NOMO-1 (cell line): Measurements from ENCODE around the gene CACNA1G.

ENCODE experiments used
- DNase-seq, 2 experiments: peaks; one replicate each; lab custom pipeline; 2025; ENCODE audit not compliant: unreplicated experiment in 2 of 2; lab: John Stamatoyannopoulos, UW

CACNA1G gene

DNA sequence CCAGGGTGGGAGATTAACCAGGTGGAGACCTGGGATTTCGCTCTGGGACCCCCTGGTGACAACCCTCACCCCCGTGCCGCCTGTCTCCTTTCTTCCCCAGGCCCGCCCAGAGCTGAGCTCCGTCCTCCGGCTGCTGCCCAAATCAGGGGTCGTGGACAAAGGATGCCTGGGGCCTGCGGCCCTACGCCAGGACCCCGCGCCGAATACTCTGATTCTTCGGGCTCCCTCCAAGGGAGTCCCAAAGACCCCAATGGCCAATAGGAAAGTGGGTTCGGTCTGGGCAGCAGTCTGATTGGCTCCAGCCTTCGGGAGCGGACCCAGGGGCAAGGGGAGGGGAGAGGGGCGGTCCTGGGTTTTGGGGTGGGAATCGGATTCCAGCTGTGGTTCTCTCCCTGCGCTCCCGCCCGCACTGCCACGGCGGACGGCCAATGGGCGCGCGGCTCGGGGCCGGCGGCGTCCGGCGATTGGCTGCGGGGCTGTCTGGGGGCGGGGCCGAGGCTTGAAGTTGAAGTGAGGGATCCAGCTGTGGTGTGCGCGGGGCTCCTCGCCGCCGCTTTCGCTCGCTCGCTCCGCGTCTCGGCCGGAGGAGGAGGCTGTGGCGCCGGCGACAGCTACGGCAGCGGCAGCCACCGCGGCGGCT, at the start of gene CACNA1G:
TSS of gene CACNA1G (plus strand) at position 531 of the 640 bp plus-strand sequence. CDS start 745 bp downstream, outside the sequence.
- peak; percentile 82 to 88 for DNase-seq

DNA sequence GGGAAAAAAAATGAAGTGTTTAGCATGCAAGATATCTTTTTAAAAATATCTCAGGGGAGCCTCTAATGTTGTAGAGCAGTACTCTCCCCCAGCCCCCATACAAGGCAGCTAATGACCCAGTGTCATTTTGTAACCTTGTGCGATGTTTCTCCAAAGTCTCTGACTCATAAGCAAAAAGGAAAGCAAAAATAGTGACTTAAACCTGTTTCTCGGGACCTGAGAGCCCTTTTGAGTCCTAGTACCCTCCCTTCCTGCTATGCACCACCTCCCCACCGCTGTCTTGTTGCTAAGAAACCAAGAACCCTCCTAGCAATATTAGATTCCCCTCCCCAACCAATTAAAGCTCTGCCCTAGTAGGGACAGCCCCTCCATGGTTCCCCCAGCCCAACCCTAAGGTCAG, 49.5 kb upstream of the CACNA1G start:
- peak in 1 of 2 experiments; percentile 20 for DNase-seq

DNA sequence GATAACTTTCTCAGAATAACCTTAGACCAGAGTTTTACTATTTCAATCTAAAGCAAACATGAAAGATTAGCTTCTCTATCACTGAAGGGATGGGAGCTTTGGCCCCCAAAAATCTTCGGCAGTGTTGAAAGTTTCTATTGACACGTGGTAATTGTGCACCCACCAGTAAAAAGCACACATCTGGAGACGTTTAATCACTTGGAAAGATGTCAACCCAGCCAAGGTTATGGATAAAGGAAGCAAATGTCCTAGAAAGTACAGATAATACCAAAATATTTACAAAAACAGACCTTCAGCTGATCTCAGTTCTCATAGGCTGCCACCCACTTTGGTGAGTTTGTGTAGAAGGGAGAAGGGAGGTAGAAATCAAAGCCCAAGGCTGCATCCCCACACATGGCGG, 47.0 kb upstream of the CACNA1G start:
- no peak for DNase-seq

DNA sequence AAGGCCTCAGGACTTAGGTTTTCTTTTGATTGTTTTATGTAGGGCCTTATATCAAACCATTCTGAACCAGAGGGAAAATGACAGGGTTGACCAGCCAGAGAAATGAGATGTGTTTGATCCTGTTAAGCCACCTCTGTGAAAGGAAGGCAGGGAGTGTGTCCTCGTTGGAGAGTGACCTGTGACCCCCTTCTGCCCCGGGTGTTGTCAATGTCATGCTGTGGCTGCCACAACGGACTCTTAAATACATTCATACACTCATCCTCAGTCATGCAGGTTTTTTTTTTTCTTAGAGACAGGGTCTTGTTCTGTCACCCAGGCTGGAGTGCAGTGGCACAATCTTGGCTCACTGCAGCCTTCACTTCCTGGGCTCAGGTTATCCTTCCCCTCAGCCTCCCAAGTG, 46.1 kb upstream of the CACNA1G start:
- DNase-seq: no peak

DNA sequence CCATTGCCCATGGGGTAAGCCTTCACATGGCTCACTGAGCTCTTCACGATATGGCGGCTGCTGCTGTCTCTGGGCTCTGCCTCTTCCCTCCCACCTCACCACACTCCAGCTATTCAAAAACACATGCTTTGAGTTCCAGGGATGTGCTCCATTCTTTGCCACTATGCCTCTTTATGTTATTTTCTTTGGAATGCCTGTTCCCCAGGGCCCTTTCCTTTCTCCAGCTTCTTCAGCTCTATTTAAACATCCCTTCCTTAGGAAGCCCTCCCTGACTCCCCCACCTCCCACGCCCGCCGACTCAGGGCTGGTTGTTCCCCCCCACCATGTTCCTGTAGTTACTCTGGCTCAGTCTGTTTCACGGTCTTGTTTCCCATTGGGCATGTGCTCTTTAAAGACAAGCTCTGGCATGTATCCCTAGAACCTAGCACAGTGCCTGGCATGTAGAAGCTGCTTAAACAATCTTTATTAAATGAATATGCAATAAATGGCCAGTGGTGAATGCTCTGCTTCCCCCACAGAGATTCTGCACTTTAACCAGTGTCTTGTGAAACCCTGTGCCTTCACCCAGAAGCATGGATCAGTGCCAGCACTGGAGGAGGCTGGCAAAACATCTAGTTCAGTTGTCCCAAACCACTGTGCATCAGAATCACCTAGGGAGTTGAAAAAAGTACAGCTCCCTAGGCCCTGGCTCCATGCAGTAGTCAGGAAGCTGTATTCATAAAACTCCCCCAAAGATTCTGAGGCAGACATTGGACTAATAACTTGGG, 45.4 kb upstream of the CACNA1G start:
- no peak for DNase-seq

DNA sequence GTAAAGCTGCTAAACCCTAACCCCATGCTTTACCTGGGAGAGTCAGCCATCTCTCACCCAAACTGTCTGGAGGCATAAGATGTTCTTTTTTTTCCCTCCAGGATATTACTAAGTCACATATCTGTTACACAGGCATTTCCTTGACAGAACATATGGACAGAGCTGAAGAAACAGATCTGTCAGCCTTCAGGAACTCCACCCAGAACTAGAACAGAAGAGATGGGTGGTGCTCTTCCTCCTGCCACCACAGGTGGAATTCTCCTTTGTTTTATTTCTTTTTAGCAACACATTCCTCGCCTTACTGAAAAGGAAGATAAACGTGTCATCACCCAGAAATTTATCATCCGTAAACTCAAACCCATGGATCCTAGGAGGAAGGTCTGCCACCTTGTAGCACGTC, 43.5 kb upstream of the CACNA1G start:
- DNase-seq: no peak

DNA sequence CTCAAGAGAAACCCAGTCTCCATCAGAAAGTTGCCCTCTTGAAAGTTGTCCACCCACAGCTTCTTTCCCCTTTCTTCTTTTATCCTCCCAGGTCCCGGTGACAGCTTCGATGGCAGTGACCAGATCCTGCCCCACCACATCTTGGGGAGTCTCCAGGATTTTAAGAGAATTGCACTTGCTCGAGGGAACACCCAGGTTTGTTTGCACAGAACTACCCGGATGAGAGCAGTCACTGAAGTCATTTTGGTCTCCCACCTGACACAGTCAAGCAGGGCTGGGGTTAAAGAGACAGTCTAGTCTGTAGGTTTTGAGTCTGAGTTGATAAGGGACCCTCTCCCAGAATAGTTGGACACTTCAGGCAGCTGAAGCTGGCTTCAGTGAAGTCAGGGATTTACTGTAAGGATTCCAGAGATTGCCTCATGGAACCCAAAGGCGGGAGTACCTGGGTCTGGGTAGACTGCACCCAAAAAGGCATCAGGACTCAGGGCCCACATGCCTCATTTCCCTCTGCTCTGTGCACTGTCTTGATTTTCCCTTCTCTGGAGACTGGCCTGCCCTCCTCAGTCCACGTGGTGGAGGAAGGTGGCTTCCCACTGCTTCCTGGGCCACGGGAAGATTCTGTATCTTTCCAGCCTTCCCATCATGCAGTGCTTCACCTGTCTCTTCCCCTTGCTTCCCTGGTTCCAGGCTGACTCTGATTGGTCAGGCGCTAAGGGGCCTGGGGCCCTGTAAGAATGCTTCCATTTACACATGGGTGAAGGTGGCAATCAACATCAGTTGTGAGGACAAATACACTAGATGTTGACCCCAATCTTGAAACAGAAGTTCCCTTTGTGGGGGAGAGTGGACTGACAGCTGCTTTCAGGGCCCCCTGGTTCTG, 42.8 kb upstream of the CACNA1G start:
- DNase-seq: no peak

DNA sequence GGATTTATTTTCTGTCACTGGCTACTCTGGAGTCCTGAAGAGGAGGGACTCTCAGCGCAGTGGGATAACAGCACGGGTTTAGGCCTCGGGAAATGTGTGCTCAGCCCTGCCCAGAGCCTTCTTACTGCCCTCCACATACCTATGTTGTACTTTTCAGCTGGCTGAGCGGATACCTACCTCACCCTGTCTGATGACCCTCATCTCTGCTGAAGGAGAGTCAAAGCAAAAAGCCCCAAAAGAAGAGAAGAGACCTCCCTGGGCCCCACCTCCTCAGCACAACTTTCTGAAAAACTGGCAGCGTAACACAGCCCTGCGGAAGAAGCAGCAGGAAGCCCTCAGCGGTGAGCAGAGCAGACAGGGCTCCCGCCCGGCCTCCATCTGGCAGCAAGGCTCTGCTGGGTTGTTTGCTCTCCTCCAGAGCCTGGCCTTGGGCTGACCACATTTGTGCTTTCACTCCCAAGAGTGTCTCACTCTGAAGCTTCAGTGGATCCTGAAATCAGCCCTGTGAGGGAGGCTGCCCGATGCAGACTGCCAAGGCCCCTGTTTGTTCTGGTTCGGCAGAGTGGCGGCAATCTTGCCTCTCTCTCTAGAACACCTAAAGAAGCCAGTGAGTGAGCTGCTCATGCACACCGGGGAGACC, 42.0 kb upstream of the CACNA1G start:
- DNase-seq: no peak

DNA sequence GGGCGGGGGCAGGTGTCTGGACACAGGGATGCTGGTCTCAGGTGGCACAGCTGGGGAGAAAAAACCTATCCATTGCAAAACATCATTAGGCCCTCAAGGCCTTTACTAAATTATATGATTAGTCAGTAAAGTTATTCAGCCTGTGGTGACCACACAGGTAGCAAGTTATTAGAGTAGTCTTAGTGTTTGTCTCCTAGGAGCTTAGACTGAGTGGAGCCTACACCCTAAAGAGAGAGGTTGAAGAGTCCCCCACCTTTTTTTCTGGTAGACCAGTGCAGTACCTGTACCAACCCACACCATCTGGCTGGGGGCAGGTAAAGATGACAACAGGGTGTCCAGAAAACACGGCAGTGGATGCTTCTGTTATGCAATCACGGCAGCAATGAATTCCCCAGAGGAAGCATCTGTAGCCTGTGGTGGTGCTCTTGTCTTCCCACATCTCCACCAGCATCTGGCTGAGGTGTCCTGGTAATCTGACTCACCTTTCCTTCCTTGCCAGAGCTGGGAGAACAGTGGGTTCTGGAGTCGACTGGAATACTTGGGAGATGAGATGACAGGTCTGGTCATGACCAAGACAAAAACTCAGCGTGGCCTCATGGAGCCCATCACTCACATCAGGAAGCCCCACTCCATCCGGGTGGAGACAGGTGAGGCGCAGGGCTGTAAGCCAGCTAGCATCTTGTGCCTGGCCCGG, 41.2 kb upstream of the CACNA1G start:
- no peak for DNase-seq

DNA sequence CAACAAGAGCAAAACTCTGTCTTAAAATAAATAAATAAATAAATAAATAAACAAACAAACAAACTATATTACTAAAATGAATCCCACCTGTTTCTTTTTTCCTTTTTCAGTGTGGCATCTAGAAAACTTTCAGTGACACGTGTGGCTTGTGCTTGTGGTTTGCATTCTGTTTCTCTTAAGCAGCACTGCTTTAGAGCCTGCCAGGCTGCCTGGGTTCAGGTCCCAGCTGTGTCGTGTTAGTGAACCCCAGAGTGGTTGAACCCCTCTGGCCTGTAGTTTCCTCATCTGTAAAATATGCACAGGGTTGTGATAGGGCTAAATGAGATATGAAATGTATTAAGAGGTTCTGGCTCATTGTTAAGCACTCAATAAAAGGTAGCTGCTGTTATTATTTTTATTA, 40.0 kb upstream of the CACNA1G start:
- no peak for DNase-seq

DNA sequence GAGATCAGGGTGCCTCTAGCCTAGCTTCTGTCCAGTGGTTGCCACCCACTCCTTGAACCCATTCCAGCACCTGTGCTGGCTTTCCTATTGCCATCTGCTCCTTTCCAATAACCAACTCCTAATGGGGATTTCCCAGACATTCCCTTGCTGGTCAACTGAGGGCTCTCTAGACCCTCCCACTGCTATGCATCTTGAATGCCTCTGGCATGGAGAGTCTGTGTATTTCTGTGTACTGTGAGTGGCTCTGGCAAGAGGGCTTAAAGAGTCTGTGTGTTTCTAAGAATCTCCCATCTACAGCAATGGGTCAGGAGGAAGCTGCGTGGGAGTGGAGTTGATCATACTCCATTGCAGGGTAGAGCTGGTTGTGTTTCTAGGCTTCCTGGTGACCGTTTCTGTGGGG, 39.0 kb upstream of the CACNA1G start:
- no peak for DNase-seq

DNA sequence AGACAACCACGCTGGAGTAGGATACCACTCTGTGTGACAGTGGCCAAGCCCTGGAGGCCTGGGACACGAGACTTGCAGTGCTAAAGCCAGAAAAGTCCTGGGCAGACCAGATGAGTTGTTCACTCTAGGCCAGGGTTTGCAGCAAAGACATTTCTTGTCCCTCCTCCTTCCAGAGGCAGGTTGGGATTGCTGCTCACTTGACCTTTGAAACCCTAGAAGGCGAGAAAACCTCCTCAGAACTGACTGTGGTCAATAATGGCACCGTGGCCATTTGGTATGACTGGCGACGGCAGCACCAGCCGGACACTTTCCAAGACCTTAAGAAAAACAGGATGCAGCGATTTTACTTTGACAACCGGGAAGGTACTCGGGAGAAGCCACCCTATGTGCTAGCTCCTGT, 37.7 kb upstream of the CACNA1G start:
- no peak for DNase-seq

DNA sequence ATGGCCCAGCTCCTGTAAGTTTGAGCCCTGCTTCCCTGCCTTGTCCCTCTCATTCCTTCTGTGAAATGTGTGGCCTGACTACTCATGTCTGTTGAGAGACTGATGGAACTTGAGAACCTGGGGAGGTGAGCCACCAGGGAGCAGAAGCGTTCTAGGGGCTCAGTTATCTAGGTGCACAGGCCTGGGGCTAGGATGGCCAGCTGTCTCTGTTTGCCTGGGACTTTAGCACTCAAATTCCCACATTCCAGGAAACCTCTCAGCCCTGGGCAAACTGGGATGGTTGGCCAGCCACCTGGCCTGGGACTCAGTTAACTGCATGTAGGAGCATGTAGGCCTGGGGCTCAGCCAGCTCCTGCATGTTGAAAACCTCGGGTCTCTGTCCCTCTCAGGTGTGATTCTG, 37.3 kb upstream of the CACNA1G start:
- no peak for DNase-seq

DNA sequence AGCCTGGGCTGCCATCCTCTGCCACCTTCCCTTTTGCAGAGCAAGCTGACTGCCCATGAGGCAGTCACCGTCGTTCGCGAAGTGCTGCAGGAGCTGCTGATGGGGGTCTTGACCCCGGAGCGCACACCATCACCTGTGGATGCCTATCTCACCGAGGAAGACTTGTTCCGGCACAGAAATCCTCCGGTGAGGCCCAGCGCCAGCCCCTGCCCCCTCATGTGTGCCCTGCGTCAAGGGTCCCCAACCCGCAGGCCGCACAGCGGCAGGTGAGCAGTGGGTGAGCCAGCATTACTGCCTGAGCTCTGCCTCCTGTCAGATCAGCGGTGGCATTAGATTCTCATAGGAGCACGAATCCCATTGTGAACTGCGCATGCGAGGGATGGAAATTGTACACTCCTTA, 35.7 kb upstream of the CACNA1G start:
- DNase-seq: no peak

DNA sequence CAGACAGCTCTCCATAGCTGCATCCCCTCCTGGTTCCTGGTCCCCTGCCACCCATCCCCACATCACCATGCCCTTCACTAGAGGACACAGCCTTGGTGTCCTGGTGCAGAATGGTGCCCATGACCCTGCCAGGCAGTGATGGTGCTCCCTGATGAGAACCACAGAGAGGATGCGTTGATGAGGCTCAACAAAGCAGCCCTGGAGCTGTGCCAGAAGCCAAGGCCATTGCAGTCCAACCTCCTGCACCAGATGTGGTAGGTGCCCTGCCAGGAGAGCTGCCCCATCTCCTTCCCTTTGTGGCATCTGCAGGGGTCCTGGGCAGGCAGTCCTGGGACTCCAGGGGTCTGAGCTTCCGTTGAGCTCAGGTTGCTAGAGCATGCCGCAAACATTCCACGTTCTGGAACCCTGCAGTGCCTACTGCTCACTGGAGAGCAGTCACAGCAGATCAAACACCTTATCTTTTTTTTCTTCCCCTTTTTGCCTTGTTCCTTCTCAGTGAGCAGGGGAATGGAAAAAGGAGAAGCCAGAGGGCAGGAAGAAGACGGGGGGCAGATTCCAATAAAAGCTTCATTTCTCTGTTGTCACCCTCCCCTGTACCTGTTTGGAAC, 33.3 kb upstream of the CACNA1G start:
- peak; percentile 12 to 18 for DNase-seq

DNA sequence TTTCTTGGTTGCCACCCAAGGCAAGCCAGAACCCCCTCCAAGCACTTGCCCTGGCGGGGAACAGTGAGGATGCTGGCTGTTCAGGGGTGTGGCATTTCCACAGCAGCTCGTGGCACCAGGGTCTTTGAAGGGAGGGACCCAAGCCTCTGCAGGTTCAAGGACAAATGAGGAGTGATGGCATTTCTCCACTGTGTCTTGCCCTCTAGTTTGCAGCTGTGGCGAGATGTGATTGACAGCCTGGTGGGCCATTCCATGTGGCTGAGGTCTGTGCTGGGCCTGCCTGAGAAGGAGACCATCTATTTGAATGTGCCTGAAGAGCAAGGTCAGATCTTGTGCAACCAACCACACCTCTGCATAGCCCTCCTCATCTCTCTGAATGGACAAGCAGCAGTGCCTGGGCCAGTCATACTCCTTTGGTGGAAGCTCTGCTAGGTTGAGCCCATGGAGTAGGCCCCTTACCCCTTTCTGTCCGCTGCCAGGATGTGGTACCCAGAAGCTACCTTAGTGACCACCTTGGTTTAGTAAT, 32.5 kb upstream of the CACNA1G start:
- DNase-seq: no peak

DNA sequence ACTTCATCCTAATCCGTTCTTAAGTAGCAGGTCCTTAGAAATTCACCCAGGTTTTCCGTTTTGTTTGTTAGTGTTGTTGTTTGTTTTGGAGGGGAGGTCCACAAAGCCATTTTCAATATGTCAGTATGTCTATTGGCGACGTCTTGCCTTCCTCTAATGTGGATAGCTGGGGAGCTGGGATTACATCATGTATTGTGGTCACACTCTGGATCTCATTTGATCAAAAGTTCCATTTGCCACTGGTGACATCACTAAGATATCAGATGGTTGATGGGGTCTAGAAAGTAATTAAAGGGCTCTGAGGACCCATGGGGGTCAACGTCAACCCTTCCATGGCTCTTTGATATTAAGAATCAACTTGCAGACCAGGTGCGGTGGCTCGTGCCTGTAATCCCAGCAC, 30.7 kb upstream of the CACNA1G start:
- DNase-seq: no peak

DNA sequence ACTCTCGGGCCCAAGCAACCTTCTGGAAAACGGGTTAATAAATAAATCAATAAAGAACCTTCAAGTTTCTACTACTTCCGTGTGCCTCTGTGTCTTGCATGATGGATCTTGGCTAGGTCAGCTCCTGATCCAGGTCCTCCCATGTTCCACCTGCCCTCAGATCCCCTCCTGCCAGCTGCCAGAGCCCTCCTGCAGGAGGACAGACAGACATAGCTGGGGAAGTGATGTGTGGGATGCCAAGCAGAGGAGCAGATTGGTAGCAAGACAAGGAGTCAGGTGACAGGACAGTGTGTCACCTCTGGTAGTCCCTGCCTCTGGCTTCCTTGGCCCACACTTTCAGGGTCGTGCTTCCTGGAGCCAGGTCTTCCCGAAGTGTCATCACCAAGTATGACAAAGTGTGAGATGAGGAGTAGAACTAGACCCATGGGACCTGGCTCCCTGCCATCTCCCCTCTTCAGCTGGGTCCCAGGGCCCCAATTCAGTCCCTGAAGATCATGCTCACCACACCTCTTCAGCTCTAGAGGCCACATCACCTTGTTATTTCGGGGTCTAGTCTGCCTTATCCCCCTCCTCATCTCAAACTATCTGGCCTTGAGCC, 29.0 kb upstream of the CACNA1G start:
- no peak for DNase-seq

DNA sequence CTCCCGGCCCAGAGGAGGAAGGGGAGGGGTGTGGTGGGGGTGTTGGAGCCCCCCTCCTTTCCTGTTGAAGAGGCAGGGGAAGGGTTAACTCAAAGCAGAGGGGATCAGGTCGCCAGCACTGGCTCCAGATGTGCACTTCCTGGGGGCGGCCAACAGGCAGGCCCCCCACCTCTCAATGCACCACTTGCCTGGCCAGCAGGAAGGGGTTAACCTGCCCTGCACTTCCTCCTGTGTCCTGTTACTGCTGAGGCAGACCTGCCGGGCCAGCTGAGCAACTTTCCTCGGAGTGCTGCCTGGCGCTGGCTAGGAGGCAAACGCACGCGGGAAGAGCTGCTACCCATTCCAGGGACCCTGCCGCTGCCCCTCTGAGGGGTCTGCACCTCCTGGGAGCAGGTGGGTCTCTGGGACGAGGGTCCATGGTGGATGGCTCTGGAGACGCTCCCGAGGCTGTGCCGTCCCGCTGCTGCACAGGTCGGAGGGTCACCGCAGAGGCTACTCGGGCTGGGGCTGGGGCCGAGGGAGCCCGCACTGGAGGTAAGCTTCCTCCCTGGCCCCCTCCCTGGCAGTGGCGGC, 28.0 kb upstream of the CACNA1G start, which contains the start of gene EPN3:
TSS of gene EPN3 (plus strand) at position 284 of the 573 bp plus-strand sequence. CDS start 3,822 bp downstream, outside the sequence.
- DNase-seq: no peak
